Activated B cell treated with CpG ODN at 0.5 μM for 24 hours (primary cell): Measurements from ENCODE around the gene ATP6V1F. TPM values are rescaled to one million over a fixed set of nuclear protein-coding genes. Genes with fewer than 3 reads are reported as not detected.
A peak's percentile ranks its signal among the peaks of the same experiment; 100 is the strongest.

Source experiments
- ATAC-seq: fragments of 200-7000 bp; cut with Tn5 transposase; one replicate; pipeline ENCODE4 v1.10.0; 2021; ENCODE audit warnings: low read depth, mild to moderate bottlenecking, moderate library complexity
- CTCF ChIA-PET: fragments of 350-600 bp; sonication (Branson Sonifier 250); formaldehyde crosslinking; loops from one replicate; lab custom pipeline; 2021; ENCODE audit warnings: antibody characterized with exemption; lab: Charles Lee
- POLR2A ChIA-PET: fragments of 350-600 bp; sonication (Branson Sonifier 250); formaldehyde crosslinking; loops from one replicate; lab custom pipeline; 2021; ENCODE audit warnings: antibody characterized with exemption; lab: Charles Lee
- DNase-seq: peaks from one replicate; pipeline ENCODE4 v3.0.0; 2022
- H3K27ac Mint-ChIP-seq: one replicate; pipeline ENCODE4 v1.8.0; 2020; ENCODE audit warnings: mixed read lengths
- H3K27me3 Mint-ChIP-seq: one replicate; pipeline ENCODE4 v1.8.0; 2021; ENCODE audit warnings: mixed read lengths
- H3K36me3 Mint-ChIP-seq: one replicate; pipeline ENCODE4 v1.8.0; 2021; ENCODE audit warnings: low read depth, mixed read lengths
- H3K4me1 Mint-ChIP-seq: one replicate; pipeline ENCODE4 v1.8.0; 2021; ENCODE audit warnings: mixed read lengths
- H3K4me3 Mint-ChIP-seq: one replicate; pipeline ENCODE4 v1.8.0; 2020; ENCODE audit warnings: mild to moderate bottlenecking, mixed read lengths
- H3K9me3 Mint-ChIP-seq: one replicate; pipeline ENCODE4 v1.8.0; 2020; ENCODE audit warnings: mixed read lengths
- intact Hi-C: fragments of 100-400 bp; cut with micrococcal nuclease; formaldehyde crosslinking; loops from one replicate; pipeline ENCODE4 v1.15.1; 2024
- total RNA-seq: library from RNA; stranded (reverse); gene quantifications from 2 replicates; pipeline ENCODE4 v1.2.3, GENCODE V29; 2022
- TF ChIP-seq, protein P1 (sequence below): fragments of 200-600 bp; IDR thresholded peaks from one replicate; pipeline ENCODE4 v1.8.0; 2022; ENCODE audit warnings: antibody characterized with exemption, mild to moderate bottlenecking

Gene ATP6V1F
- total RNA-seq, 1 donor from 2014 or later = 100.0 TPM

DNA sequence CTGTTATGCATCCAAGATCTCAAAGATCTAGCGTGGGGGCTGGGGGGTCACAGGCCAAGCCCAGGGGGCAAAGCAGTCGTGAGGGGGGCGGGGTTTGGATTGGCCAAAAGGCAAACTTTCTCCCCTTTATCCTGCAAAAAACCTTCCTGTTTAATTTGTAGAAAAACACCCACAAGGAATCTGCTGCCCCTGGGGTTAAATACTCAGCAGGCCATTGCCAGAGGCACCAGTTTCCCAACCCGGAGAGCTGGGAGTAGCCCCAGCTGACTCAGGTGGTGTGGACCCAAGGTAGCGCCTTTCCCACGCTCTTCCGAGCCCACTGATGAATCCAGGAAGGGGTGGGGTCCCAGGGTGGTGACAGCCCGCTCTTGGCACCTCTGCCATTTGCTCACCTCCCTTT is 26.5 kb downstream of the ATP6V1F start:
- H3K9me3 Mint-ChIP-seq = no peaks in the 10 kb centered on the region
- TF ChIP-seq, protein P1, sequence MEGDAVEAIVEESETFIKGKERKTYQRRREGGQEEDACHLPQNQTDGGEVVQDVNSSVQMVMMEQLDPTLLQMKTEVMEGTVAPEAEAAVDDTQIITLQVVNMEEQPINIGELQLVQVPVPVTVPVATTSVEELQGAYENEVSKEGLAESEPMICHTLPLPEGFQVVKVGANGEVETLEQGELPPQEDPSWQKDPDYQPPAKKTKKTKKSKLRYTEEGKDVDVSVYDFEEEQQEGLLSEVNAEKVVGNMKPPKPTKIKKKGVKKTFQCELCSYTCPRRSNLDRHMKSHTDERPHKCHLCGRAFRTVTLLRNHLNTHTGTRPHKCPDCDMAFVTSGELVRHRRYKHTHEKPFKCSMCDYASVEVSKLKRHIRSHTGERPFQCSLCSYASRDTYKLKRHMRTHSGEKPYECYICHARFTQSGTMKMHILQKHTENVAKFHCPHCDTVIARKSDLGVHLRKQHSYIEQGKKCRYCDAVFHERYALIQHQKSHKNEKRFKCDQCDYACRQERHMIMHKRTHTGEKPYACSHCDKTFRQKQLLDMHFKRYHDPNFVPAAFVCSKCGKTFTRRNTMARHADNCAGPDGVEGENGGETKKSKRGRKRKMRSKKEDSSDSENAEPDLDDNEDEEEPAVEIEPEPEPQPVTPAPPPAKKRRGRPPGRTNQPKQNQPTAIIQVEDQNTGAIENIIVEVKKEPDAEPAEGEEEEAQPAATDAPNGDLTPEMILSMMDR = no peak
- peaks cover 15% of the 10 kb centered on the region for H3K27me3 Mint-ChIP-seq
- peaks cover 2% of the 10 kb centered on the region for H3K4me1 Mint-ChIP-seq
- ATAC-seq = no peak
- intact Hi-C loops = no loop called here
- ChIA-PET POLR2A (no interaction called here), CTCF (no interaction called here)
- no peak overlapping the region for H3K4me3 Mint-ChIP-seq
- H3K27ac Mint-ChIP-seq = no peak overlapping the region
- DNase-seq = no peak
- H3K36me3 Mint-ChIP-seq = no peaks in the 10 kb centered on the region

DNA sequence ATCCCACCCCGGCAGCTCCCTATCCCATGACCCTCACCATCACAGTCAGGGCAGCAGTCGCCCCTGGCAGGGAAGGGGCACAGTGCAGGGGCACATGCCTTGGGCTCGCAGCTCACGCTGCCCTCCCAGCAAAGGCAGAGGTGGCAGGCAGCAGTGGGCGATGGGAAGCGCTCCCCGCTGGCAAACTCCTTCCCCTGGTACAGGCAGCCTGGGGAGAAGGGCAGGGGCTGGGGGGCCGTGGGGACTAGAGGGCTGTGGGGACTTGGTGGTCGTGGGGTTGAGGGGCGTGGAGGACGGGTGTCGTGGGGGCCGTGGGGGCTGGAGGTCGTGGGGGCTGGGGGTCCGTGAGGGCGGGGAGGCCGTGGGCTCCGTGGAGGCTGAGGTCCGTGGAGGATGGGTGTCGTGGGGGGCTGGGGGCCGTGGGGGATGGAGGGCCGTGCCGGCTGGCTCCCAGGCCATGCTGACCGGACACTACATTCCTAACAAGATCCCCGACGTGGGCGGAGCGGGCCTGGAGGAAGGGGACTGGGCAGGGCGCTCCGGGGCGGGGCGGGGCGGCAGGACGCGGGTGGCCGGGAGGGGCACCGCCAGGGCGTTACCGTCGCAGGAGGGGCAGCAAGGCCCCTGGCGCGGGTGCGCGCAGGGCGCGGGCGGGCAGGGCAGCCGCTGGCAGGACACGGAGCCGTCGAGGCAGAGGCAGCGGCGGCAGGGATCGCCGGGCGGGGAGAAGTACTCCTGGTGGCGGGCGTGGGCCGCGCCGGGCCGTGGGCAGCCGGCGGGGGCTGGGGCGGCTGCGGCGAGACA is 27.9 kb downstream of the ATP6V1F start:
- H3K27ac Mint-ChIP-seq = no peak overlapping the region
- no peaks in the 10 kb centered on the region for H3K36me3 Mint-ChIP-seq
- ChIA-PET POLR2A (no interaction called here), CTCF (no interaction called here)
- H3K9me3 Mint-ChIP-seq = no peaks in the 10 kb centered on the region
- no peak overlapping the region for H3K4me3 Mint-ChIP-seq
- H3K27me3 Mint-ChIP-seq = peaks cover 12% of the 10 kb centered on the region
- intact Hi-C loops = no loop called here
- TF ChIP-seq, protein P1 = no peak
- peak; percentile 47 for ATAC-seq
- peaks cover 2% of the 10 kb centered on the region for H3K4me1 Mint-ChIP-seq
- DNase-seq = peak; percentile 29

DNA sequence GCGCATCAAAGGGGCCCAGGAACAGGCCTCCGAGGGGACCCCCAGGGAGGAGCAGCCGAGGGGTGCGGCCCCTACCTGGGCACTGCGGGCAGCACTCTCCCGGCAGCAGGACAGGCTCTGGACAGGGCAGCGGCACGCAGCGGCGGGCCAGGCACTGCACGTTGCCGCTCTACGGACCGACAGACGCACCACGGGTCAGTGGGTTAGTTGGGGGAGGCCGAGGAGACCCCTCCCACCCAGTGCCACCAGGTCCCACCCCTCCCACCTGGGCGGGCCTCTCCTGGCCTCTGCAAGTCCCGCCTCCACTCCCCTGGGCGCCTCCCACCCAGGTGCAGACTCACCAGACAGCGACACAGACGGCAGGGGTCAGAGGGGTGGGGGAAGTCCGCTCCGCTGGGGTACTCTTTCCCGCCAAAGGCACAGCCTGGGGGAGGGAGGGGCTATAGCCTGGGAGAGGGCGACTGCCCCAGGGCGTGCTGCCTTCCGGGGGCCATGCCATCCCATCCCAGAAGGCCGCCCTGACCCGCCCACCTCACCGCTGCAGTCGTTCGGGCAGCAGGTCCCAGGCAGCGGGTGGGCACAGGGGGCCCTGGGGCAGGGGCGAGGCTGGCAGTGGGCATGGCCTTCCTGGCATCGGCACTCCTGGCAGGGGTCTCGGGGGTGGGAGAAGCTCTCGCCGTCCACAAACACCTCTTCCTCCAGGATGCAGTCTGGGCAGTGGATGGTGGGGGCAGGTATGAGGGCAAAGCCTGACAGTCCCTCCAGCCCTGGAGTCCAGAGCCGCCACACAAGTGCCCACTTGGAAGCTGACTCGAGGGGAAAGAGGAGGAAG is 28.7 kb downstream of the ATP6V1F start:
- ATAC-seq (peak; percentile 85), DNase-seq (peak; percentile 17)
- no peaks in the 10 kb centered on the region for H3K36me3 Mint-ChIP-seq

DNA sequence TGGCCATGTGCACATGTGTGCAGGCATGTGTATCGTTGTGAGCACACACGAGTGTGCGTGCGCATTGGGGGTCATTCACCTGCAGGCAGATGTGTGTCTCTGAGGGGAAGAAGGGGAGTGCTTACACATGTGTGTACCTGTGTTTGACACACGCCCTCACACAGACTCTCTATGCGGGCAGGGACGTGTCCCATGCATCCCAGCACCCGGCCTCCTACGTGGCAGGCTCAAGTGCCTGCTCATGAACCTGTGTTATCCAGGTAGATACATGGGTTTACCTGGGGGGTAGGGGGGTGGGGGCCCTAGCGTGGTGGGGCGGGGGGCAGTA is 29.2 kb downstream of the ATP6V1F start:
- ATAC-seq (no peak), DNase-seq (peak; percentile 15)
- Mint-ChIP-seq H3K27me3 (peaks cover 12% of the 10 kb centered on the region), H3K36me3 (no peaks in the 10 kb centered on the region), H3K9me3 (no peaks in the 10 kb centered on the region), H3K4me3 (no peak overlapping the region), H3K27ac (no peak overlapping the region), H3K4me1 (peaks cover 2% of the 10 kb centered on the region)
- intact Hi-C loops = no loop called here
- POLR2A ChIA-PET = no interaction called here
- TF ChIP-seq, protein P1 = no peak
- CTCF ChIA-PET = no interaction called here

More for the DNA sequence above, 28.7 kb downstream of the ATP6V1F start:
- intact Hi-C loops = no loop called here
- Mint-ChIP-seq H3K4me1 (peaks cover 2% of the 10 kb centered on the region), H3K9me3 (no peaks in the 10 kb centered on the region), H3K27ac (no peak overlapping the region), H3K27me3 (peaks cover 12% of the 10 kb centered on the region), H3K4me3 (no peak overlapping the region)
- ChIA-PET CTCF (no interaction called here), POLR2A (no interaction called here)
- TF ChIP-seq, protein P1 = no peak
